Measurements from ENCODE around the gene ZNF532. TPM values are rescaled to one million over a fixed set of nuclear protein-coding genes. Genes with fewer than 3 reads are reported as not detected.

ZNF532 gene
- total RNA-seq, 1 donor, result 49.6 TPM

DNA sequence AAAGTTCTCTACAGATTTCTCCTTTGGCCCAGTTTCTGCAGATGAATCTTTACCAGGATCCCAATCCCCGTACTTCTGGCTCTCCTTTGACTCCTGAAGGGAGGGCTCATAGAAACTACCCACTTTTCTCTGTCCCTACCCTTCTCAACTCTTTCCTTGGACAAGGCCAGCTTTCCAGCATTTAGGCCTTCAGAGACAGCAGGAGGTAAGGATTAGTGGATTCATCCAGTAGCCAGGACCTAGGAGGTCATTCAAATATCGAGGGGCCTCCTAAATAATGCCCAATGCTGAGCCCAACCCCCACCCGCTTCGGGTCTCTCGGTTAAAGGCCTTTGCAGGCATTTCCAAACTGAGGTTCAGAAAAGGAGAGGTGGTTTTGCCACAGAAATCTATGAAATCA, 4.8 kb upstream of the ZNF532 start:
- H3K4me3 ChIP-seq (ENCODE audit: insufficient read depth, low read length), result no peak overlapping the region
- no peak overlapping the region for H3K27ac ChIP-seq (ENCODE audit: low read depth, low read length)
- peaks cover 26% of the 10 kb centered on the region for H3K79me2 ChIP-seq (ENCODE audit: insufficient read depth, low read length)
- peak overlapping the region; percentile 26 for H2AFZ ChIP-seq (ENCODE audit: low read length)
- H3K9me3 ChIP-seq (ENCODE audit: low read depth, low read length), result no peaks in the 10 kb centered on the region
- TF ChIP-seq, protein P1, sequence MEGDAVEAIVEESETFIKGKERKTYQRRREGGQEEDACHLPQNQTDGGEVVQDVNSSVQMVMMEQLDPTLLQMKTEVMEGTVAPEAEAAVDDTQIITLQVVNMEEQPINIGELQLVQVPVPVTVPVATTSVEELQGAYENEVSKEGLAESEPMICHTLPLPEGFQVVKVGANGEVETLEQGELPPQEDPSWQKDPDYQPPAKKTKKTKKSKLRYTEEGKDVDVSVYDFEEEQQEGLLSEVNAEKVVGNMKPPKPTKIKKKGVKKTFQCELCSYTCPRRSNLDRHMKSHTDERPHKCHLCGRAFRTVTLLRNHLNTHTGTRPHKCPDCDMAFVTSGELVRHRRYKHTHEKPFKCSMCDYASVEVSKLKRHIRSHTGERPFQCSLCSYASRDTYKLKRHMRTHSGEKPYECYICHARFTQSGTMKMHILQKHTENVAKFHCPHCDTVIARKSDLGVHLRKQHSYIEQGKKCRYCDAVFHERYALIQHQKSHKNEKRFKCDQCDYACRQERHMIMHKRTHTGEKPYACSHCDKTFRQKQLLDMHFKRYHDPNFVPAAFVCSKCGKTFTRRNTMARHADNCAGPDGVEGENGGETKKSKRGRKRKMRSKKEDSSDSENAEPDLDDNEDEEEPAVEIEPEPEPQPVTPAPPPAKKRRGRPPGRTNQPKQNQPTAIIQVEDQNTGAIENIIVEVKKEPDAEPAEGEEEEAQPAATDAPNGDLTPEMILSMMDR (IDR thresholded peaks at IDR 0.05; ENCODE audit: extremely low read depth, low read depth, low read length), result no peak
- H4K20me1 ChIP-seq (ENCODE audit: insufficient read depth, low read length), result no peaks in the 10 kb centered on the region
- H3K36me3 ChIP-seq (ENCODE audit: insufficient read depth, low read length), result no peaks in the 10 kb centered on the region
- DNase-seq (ENCODE audit: insufficient read length, low spot score, missing footprints), result no peak
- peaks cover 28% of the 10 kb centered on the region for H3K4me1 ChIP-seq (ENCODE audit: insufficient read depth, low read length)
- no peak overlapping the region for H3K4me2 ChIP-seq (ENCODE audit: insufficient read depth, low read length)
- no peaks in the 10 kb centered on the region for H3K27me3 ChIP-seq (ENCODE audit: insufficient read depth, low read length)

DNA sequence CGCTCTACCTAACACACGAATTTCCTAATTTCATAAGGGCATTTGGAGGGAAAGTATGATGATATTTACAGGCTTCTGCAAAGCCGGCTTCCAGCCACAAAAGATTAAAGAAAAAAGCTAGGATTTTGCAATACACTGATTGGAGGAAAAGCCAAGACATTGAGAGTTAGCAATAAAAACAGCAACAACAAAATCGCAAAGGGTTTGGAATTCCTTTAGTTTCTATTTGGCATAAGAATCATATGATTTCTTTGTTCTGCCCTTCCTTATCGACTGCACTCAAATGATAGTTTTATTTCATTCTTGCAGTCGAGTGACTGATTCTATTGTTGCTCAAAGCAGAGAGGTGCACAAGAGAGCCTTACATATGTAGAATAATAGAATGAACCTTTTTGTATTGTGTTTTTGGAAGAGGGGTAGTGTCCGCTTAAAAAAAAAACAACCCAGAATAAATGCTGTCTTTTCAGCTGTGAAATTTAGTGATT, 3.9 kb upstream of the ZNF532 start:
- H2AFZ ChIP-seq (ENCODE audit: low read length), result peak overlapping the region; percentile 53
- H3K36me3 ChIP-seq (ENCODE audit: insufficient read depth, low read length), result peaks cover 8% of the 10 kb centered on the region
- H3K4me3 ChIP-seq (ENCODE audit: insufficient read depth, low read length), result peak overlapping the region; percentile 24
- H3K27me3 ChIP-seq (ENCODE audit: insufficient read depth, low read length), result no peaks in the 10 kb centered on the region
- H3K27ac ChIP-seq (ENCODE audit: low read depth, low read length), result no peak overlapping the region
- TF ChIP-seq, protein P1 (IDR thresholded peaks at IDR 0.05; ENCODE audit: extremely low read depth, low read depth, low read length), result no peak
- no peak for DNase-seq (ENCODE audit: insufficient read length, low spot score, missing footprints)
- H3K4me1 ChIP-seq (ENCODE audit: insufficient read depth, low read length), result peaks cover 37% of the 10 kb centered on the region
- no peaks in the 10 kb centered on the region for H3K9me3 ChIP-seq (ENCODE audit: low read depth, low read length)
- H3K4me2 ChIP-seq (ENCODE audit: insufficient read depth, low read length), result peak overlapping the region; percentile 73
- peaks cover 35% of the 10 kb centered on the region for H3K79me2 ChIP-seq (ENCODE audit: insufficient read depth, low read length)
- H4K20me1 ChIP-seq (ENCODE audit: insufficient read depth, low read length), result no peaks in the 10 kb centered on the region

DNA sequence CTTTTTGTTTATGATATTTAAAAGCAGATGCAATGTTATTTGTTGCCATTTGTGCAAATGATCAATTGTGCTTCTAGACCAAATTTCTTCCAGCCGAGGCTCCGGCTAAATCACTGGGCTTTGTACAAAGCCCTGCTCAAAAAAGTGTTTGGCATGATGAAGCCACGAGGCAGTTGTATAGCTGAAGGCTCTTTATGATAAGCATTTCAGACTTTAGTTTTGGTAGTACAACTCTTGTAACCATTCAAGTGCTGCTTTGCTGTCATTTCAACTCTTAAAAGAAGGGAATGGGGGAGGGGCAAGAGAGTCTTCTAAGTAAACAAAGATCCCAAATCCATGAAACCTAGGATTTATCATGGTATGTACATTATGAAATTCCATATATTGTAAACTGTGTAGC, 3.3 kb upstream of the ZNF532 start:
- H3K27me3 ChIP-seq (ENCODE audit: insufficient read depth, low read length), result no peaks in the 10 kb centered on the region
- peaks cover 41% of the 10 kb centered on the region for H3K79me2 ChIP-seq (ENCODE audit: insufficient read depth, low read length)
- no peak for DNase-seq (ENCODE audit: insufficient read length, low spot score, missing footprints)
- no peak overlapping the region for H2AFZ ChIP-seq (ENCODE audit: low read length)
- H3K4me1 ChIP-seq (ENCODE audit: insufficient read depth, low read length), result peaks cover 43% of the 10 kb centered on the region
- no peaks in the 10 kb centered on the region for H3K9me3 ChIP-seq (ENCODE audit: low read depth, low read length)
- TF ChIP-seq, protein P1 (IDR thresholded peaks at IDR 0.05; ENCODE audit: extremely low read depth, low read depth, low read length), result no peak
- peaks cover 9% of the 10 kb centered on the region for H3K36me3 ChIP-seq (ENCODE audit: insufficient read depth, low read length)
- H4K20me1 ChIP-seq (ENCODE audit: insufficient read depth, low read length), result no peaks in the 10 kb centered on the region
- no peak overlapping the region for H3K4me3 ChIP-seq (ENCODE audit: insufficient read depth, low read length)
- no peak overlapping the region for H3K27ac ChIP-seq (ENCODE audit: low read depth, low read length)
- H3K4me2 ChIP-seq (ENCODE audit: insufficient read depth, low read length), result peak overlapping the region; percentile 73

DNA sequence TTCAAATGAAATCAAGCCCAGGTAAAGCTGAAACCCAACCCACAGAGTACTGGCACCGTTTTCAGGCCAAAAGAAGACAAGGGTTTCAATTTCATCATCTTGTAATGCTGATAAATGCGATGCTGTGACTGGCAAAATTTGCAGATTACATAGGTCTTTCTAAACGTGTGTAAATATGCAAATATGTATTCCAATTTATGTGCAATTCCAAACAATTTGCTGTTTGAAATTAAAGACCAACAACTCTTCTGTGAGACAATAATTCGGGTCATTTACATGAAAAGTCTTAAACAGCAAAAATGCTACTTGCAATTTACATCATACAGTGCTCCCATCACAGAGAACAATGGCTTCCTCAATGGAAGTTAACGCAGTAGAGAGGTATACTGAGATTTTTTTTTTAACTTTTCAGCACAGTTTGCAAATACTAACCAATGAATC, 2.8 kb upstream of the ZNF532 start:
- H3K79me2 ChIP-seq (ENCODE audit: insufficient read depth, low read length), result peaks cover 46% of the 10 kb centered on the region
- TF ChIP-seq, protein P1 (IDR thresholded peaks at IDR 0.05; ENCODE audit: extremely low read depth, low read depth, low read length), result no peak
- DNase-seq (ENCODE audit: insufficient read length, low spot score, missing footprints), result no peak
- H3K4me3 ChIP-seq (ENCODE audit: insufficient read depth, low read length), result no peak overlapping the region
- H3K9me3 ChIP-seq (ENCODE audit: low read depth, low read length), result no peaks in the 10 kb centered on the region
- no peak overlapping the region for H3K27ac ChIP-seq (ENCODE audit: low read depth, low read length)
- peaks cover 9% of the 10 kb centered on the region for H3K36me3 ChIP-seq (ENCODE audit: insufficient read depth, low read length)
- H3K27me3 ChIP-seq (ENCODE audit: insufficient read depth, low read length), result no peaks in the 10 kb centered on the region
- H3K4me1 ChIP-seq (ENCODE audit: insufficient read depth, low read length), result peaks cover 45% of the 10 kb centered on the region
- no peaks in the 10 kb centered on the region for H4K20me1 ChIP-seq (ENCODE audit: insufficient read depth, low read length)
- no peak overlapping the region for H2AFZ ChIP-seq (ENCODE audit: low read length)
- H3K4me2 ChIP-seq (ENCODE audit: insufficient read depth, low read length), result no peak overlapping the region

All from osteoblast (primary cell).